ENCODE measurements around the gene SAT1.

GRCh38 chrX:23826216-23826615 is 43.2 kb downstream of the SAT1 start:
- TF ChIP-seq, protein P1, sequence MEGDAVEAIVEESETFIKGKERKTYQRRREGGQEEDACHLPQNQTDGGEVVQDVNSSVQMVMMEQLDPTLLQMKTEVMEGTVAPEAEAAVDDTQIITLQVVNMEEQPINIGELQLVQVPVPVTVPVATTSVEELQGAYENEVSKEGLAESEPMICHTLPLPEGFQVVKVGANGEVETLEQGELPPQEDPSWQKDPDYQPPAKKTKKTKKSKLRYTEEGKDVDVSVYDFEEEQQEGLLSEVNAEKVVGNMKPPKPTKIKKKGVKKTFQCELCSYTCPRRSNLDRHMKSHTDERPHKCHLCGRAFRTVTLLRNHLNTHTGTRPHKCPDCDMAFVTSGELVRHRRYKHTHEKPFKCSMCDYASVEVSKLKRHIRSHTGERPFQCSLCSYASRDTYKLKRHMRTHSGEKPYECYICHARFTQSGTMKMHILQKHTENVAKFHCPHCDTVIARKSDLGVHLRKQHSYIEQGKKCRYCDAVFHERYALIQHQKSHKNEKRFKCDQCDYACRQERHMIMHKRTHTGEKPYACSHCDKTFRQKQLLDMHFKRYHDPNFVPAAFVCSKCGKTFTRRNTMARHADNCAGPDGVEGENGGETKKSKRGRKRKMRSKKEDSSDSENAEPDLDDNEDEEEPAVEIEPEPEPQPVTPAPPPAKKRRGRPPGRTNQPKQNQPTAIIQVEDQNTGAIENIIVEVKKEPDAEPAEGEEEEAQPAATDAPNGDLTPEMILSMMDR (IDR thresholded peaks at IDR 0.05; ENCODE audit: low read depth, low read length) = no peak
- TF ChIP-seq EZH2phosphoT487 (IDR thresholded peaks at IDR 0.05; ENCODE audit: low read depth) = no peak

All from OCI-LY3 (cell line).